ENCODE measurements around the gene MGLL.

The MGLL gene

DNA sequence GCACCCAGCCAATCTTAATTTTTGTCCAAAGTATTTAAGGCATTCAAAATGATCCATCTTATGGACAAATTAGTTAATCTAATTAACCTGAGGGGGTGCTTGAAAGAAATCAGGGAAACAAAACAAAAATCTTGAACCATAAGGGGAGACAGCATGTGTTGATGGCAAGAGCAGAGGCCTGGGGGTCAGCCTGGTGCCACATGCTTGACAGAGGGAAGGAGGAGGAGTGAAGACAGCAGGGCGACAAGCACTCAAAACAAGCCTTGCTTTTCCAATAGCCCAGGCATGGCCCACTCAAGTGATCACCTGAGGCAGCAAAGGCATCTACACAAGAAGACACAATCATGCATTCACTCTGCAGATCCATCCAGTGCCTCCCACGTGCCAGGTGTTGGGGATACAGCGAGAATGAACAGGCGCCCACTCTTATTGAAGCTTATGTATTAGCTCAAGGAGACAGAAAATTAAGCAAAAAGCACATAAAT is 25.0 kb upstream of the MGLL start:
- Histone ChIP-seq H3K4me1 (ENCODE audit: low read length) (peaks cover 4% of the 10 kb centered on the region; the same call in 1 of the 2 replicates), H3K27ac (ENCODE audit: low read length) (no peak overlapping the region), H3K36me3 (replicated peaks; ENCODE audit: low read depth, low read length) (no peaks in the 10 kb centered on the region), H3K4me2 (ENCODE audit: low read length) (no peak overlapping the region), H3K9me3 (ENCODE audit: insufficient read depth, low read length) (no peaks in the 10 kb centered on the region), H3K27me3 (ENCODE audit: low read depth, low read length) (no peaks in the 10 kb centered on the region), H3K9ac (ENCODE audit: low read length) (no peak overlapping the region), H3K79me2 (ENCODE audit: low read length) (no peaks in the 10 kb centered on the region), H3K4me3 (ENCODE audit: low read length) (no peak overlapping the region), H4K20me1 (ENCODE audit: insufficient read depth, low read length) (no peaks in the 10 kb centered on the region), H2AFZ (ENCODE audit: low read depth, low read length) (no peak overlapping the region)
- TF ChIP-seq EZH2phosphoT487 (IDR thresholded peaks at IDR 0.05; ENCODE audit: low read depth): no peak

DNA sequence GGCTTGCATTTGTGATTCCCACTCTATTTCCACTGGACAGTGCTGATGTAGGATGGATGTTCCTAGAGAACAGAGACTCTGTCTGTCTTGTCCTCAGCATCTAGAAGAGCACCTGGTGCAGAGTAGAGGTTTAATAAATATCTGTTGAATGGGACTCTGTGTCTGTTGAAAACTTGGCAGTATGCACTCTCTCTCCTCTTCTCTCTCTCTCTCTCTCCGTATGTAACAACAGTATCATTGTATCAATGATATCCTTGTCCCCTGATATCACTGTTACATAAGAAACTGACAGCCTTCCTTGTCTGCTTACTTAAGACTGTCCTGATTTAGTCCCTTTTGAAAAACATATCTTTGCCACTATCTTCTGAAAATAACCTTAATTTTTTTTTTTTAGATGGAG is 24.3 kb upstream of the MGLL start:
- TF ChIP-seq, protein P1, sequence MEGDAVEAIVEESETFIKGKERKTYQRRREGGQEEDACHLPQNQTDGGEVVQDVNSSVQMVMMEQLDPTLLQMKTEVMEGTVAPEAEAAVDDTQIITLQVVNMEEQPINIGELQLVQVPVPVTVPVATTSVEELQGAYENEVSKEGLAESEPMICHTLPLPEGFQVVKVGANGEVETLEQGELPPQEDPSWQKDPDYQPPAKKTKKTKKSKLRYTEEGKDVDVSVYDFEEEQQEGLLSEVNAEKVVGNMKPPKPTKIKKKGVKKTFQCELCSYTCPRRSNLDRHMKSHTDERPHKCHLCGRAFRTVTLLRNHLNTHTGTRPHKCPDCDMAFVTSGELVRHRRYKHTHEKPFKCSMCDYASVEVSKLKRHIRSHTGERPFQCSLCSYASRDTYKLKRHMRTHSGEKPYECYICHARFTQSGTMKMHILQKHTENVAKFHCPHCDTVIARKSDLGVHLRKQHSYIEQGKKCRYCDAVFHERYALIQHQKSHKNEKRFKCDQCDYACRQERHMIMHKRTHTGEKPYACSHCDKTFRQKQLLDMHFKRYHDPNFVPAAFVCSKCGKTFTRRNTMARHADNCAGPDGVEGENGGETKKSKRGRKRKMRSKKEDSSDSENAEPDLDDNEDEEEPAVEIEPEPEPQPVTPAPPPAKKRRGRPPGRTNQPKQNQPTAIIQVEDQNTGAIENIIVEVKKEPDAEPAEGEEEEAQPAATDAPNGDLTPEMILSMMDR (IDR thresholded peaks at IDR 0.05; ENCODE audit: low read depth, low read length): no peak
- TF ChIP-seq EZH2phosphoT487 (IDR thresholded peaks at IDR 0.05; ENCODE audit: low read depth): no peak

DNA sequence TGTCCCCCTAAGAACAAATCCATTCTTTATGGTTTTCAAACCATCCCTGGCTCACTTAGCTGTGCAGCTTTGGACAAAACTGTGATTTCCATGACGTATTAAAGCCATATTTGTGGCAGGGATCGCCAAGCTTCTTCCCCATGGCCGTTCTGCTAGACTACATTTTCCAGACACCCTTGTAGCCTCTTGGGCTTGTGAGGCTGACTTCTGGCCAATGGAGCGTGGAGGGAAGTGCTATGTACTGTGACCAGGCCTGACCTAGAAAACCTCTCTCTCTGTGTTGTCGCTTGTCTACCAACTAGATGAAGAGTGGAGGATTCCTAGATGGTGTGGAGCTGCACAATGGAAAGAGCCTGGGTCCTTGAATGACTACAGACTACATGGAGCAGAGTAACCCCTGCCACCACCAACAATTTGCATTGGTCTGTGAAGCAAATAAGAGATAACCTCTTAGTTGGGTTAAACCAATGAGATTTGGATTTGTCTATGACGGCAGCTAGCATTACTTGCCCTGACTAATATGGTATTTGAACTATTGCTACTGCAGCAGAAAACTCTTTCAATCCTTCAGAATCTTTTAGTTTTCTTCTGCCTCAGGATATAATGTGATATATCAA is 22.1 kb upstream of the MGLL start:
- Histone ChIP-seq H3K4me1 (ENCODE audit: low read length) (peaks cover 9% of the 10 kb centered on the region), H2AFZ (ENCODE audit: low read depth, low read length) (no peak overlapping the region), H3K79me2 (ENCODE audit: low read length) (no peaks in the 10 kb centered on the region), H3K27me3 (ENCODE audit: low read depth, low read length) (no peaks in the 10 kb centered on the region), H3K36me3 (replicated peaks; ENCODE audit: low read depth, low read length) (no peaks in the 10 kb centered on the region), H3K9ac (ENCODE audit: low read length) (no peak overlapping the region), H3K4me3 (ENCODE audit: low read length) (no peak overlapping the region), H3K27ac (ENCODE audit: low read length) (no peak overlapping the region), H3K9me3 (ENCODE audit: insufficient read depth, low read length) (no peaks in the 10 kb centered on the region), H3K4me2 (ENCODE audit: low read length) (no peak overlapping the region), H4K20me1 (ENCODE audit: insufficient read depth, low read length) (no peaks in the 10 kb centered on the region)
- no peak for TF ChIP-seq EZH2phosphoT487 (IDR thresholded peaks at IDR 0.05; ENCODE audit: low read depth)
- TF ChIP-seq, protein P1 (IDR thresholded peaks at IDR 0.05; ENCODE audit: low read depth, low read length): no peak

More for the DNA sequence above, 24.3 kb upstream of the MGLL start:
- Histone ChIP-seq H3K9ac (ENCODE audit: low read length) (no peak overlapping the region), H3K4me2 (ENCODE audit: low read length) (no peak overlapping the region), H3K4me1 (ENCODE audit: low read length) (peaks cover 9% of the 10 kb centered on the region), H3K79me2 (ENCODE audit: low read length) (no peaks in the 10 kb centered on the region), H4K20me1 (ENCODE audit: insufficient read depth, low read length) (no peaks in the 10 kb centered on the region), H3K4me3 (ENCODE audit: low read length) (no peak overlapping the region), H3K27ac (ENCODE audit: low read length) (no peak overlapping the region), H3K27me3 (ENCODE audit: low read depth, low read length) (no peaks in the 10 kb centered on the region), H3K36me3 (replicated peaks; ENCODE audit: low read depth, low read length) (no peaks in the 10 kb centered on the region), H3K9me3 (ENCODE audit: insufficient read depth, low read length) (no peaks in the 10 kb centered on the region), H2AFZ (ENCODE audit: low read depth, low read length) (no peak overlapping the region)

DNA sequence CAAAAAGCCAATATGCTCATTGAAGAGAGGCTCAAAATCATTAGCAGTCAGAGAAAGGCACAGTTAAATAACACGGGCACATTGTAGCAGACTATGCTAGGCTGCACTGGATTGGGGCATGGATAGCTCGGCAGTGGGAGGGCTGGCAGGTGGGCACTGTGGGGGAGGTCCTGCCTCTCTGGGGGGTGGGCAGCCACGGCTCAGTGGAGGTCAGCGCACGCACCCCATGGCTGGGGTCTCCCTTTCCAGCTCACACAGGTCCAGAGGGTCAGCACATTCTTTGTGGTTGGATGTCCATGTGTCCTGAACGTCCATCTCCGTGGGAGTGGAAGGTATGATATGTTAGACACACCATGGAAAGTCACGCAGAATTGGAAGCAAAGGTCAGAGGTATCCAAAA is 18.4 kb upstream of the MGLL start:
- H3K36me3 ChIP-seq (replicated peaks; ENCODE audit: low read depth, low read length): no peaks in the 10 kb centered on the region
- peaks cover 3% of the 10 kb centered on the region; the same call in 1 of the 2 replicates for H3K9me3 ChIP-seq (ENCODE audit: insufficient read depth, low read length)
- no peak overlapping the region for H3K4me2 ChIP-seq (ENCODE audit: low read length)
- no peak overlapping the region for H3K9ac ChIP-seq (ENCODE audit: low read length)
- H4K20me1 ChIP-seq (ENCODE audit: insufficient read depth, low read length): no peaks in the 10 kb centered on the region
- peaks cover 26% of the 10 kb centered on the region for H3K4me1 ChIP-seq (ENCODE audit: low read length)
- H3K27me3 ChIP-seq (ENCODE audit: low read depth, low read length): no peaks in the 10 kb centered on the region
- H3K27ac ChIP-seq (ENCODE audit: low read length): no peak overlapping the region
- TF ChIP-seq, protein P1 (IDR thresholded peaks at IDR 0.05; ENCODE audit: low read depth, low read length): no peak
- no peak for TF ChIP-seq EZH2phosphoT487 (IDR thresholded peaks at IDR 0.05; ENCODE audit: low read depth)
- H3K79me2 ChIP-seq (ENCODE audit: low read length): no peaks in the 10 kb centered on the region
- H3K4me3 ChIP-seq (ENCODE audit: low read length): no peak overlapping the region
- H2AFZ ChIP-seq (ENCODE audit: low read depth, low read length): no peak overlapping the region

Measured in OCI-LY3 (cell line).